Activated B cell treated with CpG ODN at 0.5 μM for 24 hours (primary cell): ENCODE results near the gene OR2H2. TPM values are rescaled to one million over a fixed set of nuclear protein-coding genes. Genes with fewer than 3 reads are reported as not detected.
A peak's percentile ranks its signal among the peaks of the same experiment; 100 is the strongest.

Experiments used
- ATAC-seq: fragments of 200-7000 bp; cut with Tn5 transposase; one replicate; pipeline ENCODE4 v1.10.0; 2021; ENCODE audit warnings: low read depth, mild to moderate bottlenecking, moderate library complexity
- CTCF ChIA-PET: fragments of 350-600 bp; sonication (Branson Sonifier 250); formaldehyde crosslinking; loops from one replicate; lab custom pipeline; 2021; ENCODE audit warnings: antibody characterized with exemption; lab: Charles Lee
- POLR2A ChIA-PET: fragments of 350-600 bp; sonication (Branson Sonifier 250); formaldehyde crosslinking; loops from one replicate; lab custom pipeline; 2021; ENCODE audit warnings: antibody characterized with exemption; lab: Charles Lee
- DNase-seq: peaks from one replicate; pipeline ENCODE4 v3.0.0; 2022
- H3K27ac Mint-ChIP-seq: one replicate; pipeline ENCODE4 v1.8.0; 2020; ENCODE audit warnings: mixed read lengths
- H3K27me3 Mint-ChIP-seq: one replicate; pipeline ENCODE4 v1.8.0; 2021; ENCODE audit warnings: mixed read lengths
- H3K36me3 Mint-ChIP-seq: one replicate; pipeline ENCODE4 v1.8.0; 2021; ENCODE audit warnings: low read depth, mixed read lengths
- H3K4me1 Mint-ChIP-seq: one replicate; pipeline ENCODE4 v1.8.0; 2021; ENCODE audit warnings: mixed read lengths
- H3K4me3 Mint-ChIP-seq: one replicate; pipeline ENCODE4 v1.8.0; 2020; ENCODE audit warnings: mild to moderate bottlenecking, mixed read lengths
- H3K9me3 Mint-ChIP-seq: one replicate; pipeline ENCODE4 v1.8.0; 2020; ENCODE audit warnings: mixed read lengths
- intact Hi-C: fragments of 100-400 bp; cut with micrococcal nuclease; formaldehyde crosslinking; loops from one replicate; pipeline ENCODE4 v1.15.1; 2024
- total RNA-seq: library from RNA; stranded (reverse); gene quantifications from 2 replicates; pipeline ENCODE4 v1.2.3, GENCODE V29; 2022
- TF ChIP-seq, protein P1 (sequence below): fragments of 200-600 bp; IDR thresholded peaks from one replicate; pipeline ENCODE4 v1.8.0; 2022; ENCODE audit warnings: antibody characterized with exemption, mild to moderate bottlenecking

Gene OR2H2
- total RNA-seq, 1 donor from 2014 or later, result not detected

DNA sequence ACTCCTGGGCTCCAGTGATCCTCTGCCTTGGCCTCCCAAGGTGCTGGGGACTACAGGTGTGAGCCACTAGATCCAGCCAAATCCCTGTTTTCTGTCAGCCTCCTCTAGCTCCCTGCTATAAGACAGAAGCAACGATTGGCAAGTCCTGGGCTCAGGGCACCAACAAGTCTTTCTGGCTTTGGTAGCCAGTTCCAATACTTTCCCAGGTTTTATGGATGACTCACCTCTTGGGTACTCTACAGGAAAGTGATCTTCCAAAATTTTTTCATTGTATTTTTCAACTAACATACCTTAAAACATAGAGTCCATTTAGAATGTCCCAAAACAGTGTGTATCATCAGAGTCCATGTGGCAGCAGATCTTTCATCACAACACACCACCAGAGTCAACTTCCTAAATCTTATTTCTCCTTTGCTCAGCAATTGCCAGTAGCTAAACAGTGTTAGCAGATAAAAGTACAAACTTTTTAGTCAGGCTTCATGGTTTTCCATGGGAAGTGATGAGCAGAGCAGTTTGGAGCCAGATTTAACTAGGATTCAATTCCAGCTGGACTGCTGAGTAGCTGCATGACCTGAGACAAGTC, 34.7 kb downstream of the OR2H2 start:
- no peaks in the 10 kb centered on the region for H3K4me1 Mint-ChIP-seq
- TF ChIP-seq, protein P1, sequence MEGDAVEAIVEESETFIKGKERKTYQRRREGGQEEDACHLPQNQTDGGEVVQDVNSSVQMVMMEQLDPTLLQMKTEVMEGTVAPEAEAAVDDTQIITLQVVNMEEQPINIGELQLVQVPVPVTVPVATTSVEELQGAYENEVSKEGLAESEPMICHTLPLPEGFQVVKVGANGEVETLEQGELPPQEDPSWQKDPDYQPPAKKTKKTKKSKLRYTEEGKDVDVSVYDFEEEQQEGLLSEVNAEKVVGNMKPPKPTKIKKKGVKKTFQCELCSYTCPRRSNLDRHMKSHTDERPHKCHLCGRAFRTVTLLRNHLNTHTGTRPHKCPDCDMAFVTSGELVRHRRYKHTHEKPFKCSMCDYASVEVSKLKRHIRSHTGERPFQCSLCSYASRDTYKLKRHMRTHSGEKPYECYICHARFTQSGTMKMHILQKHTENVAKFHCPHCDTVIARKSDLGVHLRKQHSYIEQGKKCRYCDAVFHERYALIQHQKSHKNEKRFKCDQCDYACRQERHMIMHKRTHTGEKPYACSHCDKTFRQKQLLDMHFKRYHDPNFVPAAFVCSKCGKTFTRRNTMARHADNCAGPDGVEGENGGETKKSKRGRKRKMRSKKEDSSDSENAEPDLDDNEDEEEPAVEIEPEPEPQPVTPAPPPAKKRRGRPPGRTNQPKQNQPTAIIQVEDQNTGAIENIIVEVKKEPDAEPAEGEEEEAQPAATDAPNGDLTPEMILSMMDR, result no peak
- peaks cover 70% of the 10 kb centered on the region for H3K36me3 Mint-ChIP-seq
- no peak overlapping the region for H3K27ac Mint-ChIP-seq
- no peaks in the 10 kb centered on the region for H3K9me3 Mint-ChIP-seq
- intact Hi-C loops, result no loop called here
- POLR2A ChIA-PET, result interaction anchor here (0.8 kb wide), 1 partner anchor 16 kb away, joined by 5 read pairs; no protein-coding TSS in a partner anchor
- DNase-seq (no peak), ATAC-seq (no peak)
- H3K27me3 Mint-ChIP-seq, result no peaks in the 10 kb centered on the region
- CTCF ChIA-PET, result interaction anchor here (1.0 kb wide), 1 partner anchor 30 kb away, joined by 3 read pairs; no protein-coding TSS in a partner anchor
- no peak overlapping the region for H3K4me3 Mint-ChIP-seq

DNA sequence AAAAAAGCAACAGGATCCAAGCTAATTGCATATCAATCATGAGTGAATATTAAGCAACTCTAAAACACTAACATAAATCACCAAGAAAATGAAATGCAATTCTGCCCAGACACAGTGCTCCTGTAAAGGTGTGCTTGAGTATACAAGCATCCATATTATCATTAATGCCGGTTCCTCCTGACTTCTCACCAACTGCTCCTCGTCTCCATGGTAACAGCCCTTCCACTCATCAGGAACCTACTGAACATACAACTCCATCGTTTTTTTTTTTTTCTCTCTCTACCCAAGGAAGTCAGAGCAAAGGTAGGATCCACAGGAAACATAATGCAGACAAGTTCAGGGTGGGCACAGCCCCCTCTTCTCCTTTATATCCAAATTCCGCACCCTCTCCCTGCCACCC, 35.7 kb downstream of the OR2H2 start:
- intact Hi-C loops, result no loop called here
- DNase-seq, result no peak
- Mint-ChIP-seq H3K4me3 (no peak overlapping the region), H3K27ac (no peak overlapping the region), H3K27me3 (no peaks in the 10 kb centered on the region), H3K4me1 (no peaks in the 10 kb centered on the region), H3K36me3 (peaks cover 68% of the 10 kb centered on the region), H3K9me3 (no peaks in the 10 kb centered on the region)
- ChIA-PET POLR2A (interaction anchor here (0.8 kb wide), 1 partner anchor 17 kb away, joined by 5 read pairs; no protein-coding TSS in a partner anchor), CTCF (no interaction called here)
- TF ChIP-seq, protein P1, result no peak
- ATAC-seq, result no peak

DNA sequence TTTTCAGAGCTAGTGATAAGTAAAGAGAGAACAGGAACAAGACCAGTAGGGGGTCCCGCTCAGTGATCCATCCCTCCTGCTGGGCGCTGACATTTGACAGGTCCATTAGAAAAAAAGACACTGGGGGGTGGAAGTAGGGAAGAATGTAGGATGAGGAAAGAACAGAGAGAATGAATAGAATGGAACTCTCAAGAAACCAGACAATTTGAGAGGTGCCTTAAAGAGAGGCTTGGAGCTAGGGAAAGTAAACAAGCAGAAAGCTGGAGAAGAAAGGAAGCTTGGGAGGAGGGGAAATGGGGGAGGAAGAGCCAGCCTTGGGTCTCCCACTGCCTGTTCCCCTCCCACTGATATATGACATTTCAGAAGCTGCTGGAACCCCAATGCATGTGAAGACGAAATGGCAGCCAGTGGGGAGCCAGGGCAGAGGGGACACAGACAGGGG, 39.6 kb downstream of the OR2H2 start:
- H3K27ac Mint-ChIP-seq, result no peak overlapping the region
- H3K27me3 Mint-ChIP-seq, result no peaks in the 10 kb centered on the region
- H3K4me1 Mint-ChIP-seq, result peaks cover 16% of the 10 kb centered on the region
- no peak for DNase-seq
- ChIA-PET POLR2A (interaction anchor here (0.7 to 0.9 kb wide), 2 partner anchors 11 to 13 kb away, joined by 3 read pairs; no protein-coding TSS in a partner anchor), CTCF (interaction anchor here (1.0 to 1.5 kb wide), 2 partner anchors 26 to 29 kb away, joined by 4 to 6 read pairs; no protein-coding TSS in a partner anchor)
- H3K4me3 Mint-ChIP-seq, result no peak overlapping the region
- TF ChIP-seq, protein P1, result no peak
- ATAC-seq, result no peak
- peaks cover 46% of the 10 kb centered on the region for H3K36me3 Mint-ChIP-seq
- no peaks in the 10 kb centered on the region for H3K9me3 Mint-ChIP-seq
- intact Hi-C loops, result no loop called here

DNA sequence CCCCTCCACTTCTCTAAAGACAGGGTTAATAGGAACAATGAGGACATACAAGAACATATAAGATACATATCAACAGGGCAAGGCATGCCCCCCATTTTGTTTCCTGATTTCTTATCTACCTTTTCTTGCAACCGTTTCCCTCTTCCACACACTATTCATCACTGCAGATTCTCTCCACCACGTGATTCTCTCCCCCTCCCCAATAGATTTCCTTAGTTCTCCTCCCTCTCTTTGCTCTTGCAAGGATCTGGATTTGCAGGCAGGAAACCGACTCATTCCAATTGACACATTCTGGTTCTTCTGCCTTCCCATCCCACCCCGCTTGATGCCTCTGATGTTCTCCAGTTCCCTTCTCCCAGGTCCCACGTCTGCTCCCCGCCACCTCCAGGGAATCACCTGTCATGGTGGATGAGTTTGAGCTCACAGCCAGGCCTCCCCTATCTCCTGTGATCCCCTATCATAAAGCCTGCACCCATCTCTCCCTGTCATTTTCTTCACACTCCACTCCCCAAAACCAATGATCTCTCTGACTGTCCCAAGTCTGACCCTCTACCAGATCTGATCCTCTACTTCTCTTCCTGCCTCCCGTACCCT, 40.5 kb downstream of the OR2H2 start:
- ATAC-seq, result no peak
- Mint-ChIP-seq H3K4me3 (no peak overlapping the region), H3K4me1 (peaks cover 25% of the 10 kb centered on the region), H3K9me3 (no peaks in the 10 kb centered on the region), H3K27me3 (no peaks in the 10 kb centered on the region), H3K27ac (peak overlapping the region; percentile 5), H3K36me3 (peaks cover 37% of the 10 kb centered on the region)
- no peak for DNase-seq
- intact Hi-C loops, result no loop called here
- POLR2A ChIA-PET, result interaction anchor here (0.5 to 3.7 kb wide), 3 partner anchors 14 to 1143 kb away, joined by 3 to 18 read pairs (median 3); no protein-coding TSS in a partner anchor
- TF ChIP-seq, protein P1, result no peak
- CTCF ChIA-PET, result interaction anchor here (2.2 kb wide), 1 partner anchor 29 kb away, joined by 9 read pairs; no protein-coding TSS in a partner anchor
